Esophagus squamous epithelium (tissue), 4 donors: ENCODE measurements around the gene STAM.

Experiments used
- POLR2A ChIP-seq, 4 donors: fragments of 450-650 bp; IDR thresholded peaks; one replicate each; pipeline ENCODE4 v1.6.1; 2017; ENCODE audit warnings: antibody characterized with exemption in 4 of 4, mild to moderate bottlenecking in 4 of 4, moderate library complexity in 3 of 4
- TF ChIP-seq, protein P1 (sequence below), 6 experiments: fragments of 450-650 bp in 4 of 6; fragments of 200-600 bp in 2 of 6; sonication (generic) in 2 of 6; IDR thresholded peaks; one replicate each; pipeline ENCODE4 v1.5.1; 2016 to 2019; ENCODE audit warnings: antibody characterized with exemption in 6 of 6, mild to moderate bottlenecking in 4 of 6, moderate library complexity in 4 of 6

GRCh38 chr10:17649052-17649451 is 5.1 kb downstream of the STAM start:
- no peak for TF ChIP-seq POLR2A (IDR thresholded peaks at IDR 0.05)
- TF ChIP-seq, protein P1, sequence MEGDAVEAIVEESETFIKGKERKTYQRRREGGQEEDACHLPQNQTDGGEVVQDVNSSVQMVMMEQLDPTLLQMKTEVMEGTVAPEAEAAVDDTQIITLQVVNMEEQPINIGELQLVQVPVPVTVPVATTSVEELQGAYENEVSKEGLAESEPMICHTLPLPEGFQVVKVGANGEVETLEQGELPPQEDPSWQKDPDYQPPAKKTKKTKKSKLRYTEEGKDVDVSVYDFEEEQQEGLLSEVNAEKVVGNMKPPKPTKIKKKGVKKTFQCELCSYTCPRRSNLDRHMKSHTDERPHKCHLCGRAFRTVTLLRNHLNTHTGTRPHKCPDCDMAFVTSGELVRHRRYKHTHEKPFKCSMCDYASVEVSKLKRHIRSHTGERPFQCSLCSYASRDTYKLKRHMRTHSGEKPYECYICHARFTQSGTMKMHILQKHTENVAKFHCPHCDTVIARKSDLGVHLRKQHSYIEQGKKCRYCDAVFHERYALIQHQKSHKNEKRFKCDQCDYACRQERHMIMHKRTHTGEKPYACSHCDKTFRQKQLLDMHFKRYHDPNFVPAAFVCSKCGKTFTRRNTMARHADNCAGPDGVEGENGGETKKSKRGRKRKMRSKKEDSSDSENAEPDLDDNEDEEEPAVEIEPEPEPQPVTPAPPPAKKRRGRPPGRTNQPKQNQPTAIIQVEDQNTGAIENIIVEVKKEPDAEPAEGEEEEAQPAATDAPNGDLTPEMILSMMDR (IDR thresholded peaks at IDR 0.05): no peak
